BLaER1 (cell line): ENCODE results near the gene GRPEL2.

Experiments
- H3K27ac ChIP-seq: shearing (Covaris generic); formaldehyde crosslinking; 2 replicates; pipeline ENCODE4 v1.8.1; 2022
- H3K27me3 ChIP-seq: shearing (Covaris generic); formaldehyde crosslinking; 2 replicates; pipeline ENCODE4 v1.8.1; 2022
- H3K36me3 ChIP-seq: shearing (Covaris generic); formaldehyde crosslinking; 2 replicates; pipeline ENCODE4 v1.8.1; 2022
- H3K4me1 ChIP-seq: shearing (Covaris generic); formaldehyde crosslinking; 2 replicates; pipeline ENCODE4 v1.8.1; 2022
- H3K4me2 ChIP-seq: shearing (Covaris generic); formaldehyde crosslinking; 2 replicates; pipeline ENCODE4 v1.8.1; 2022
- H3K4me3 ChIP-seq: shearing (Covaris generic); formaldehyde crosslinking; 2 replicates; pipeline ENCODE4 v1.8.1; 2022
- H3K9ac ChIP-seq: shearing (Covaris generic); formaldehyde crosslinking; 2 replicates; pipeline ENCODE4 v1.8.1; 2022
- H3K9me3 ChIP-seq: shearing (Covaris generic); formaldehyde crosslinking; 2 replicates; pipeline ENCODE4 v1.8.1; 2022
- H4K20me1 ChIP-seq: shearing (Covaris generic); formaldehyde crosslinking; 2 replicates; pipeline ENCODE4 v1.8.1; 2022
- Cebpa-rat ChIP-seq: shearing (Covaris generic); IDR thresholded peaks from 2 replicates; pipeline ENCODE4 v1.8.1; 2022

Gene GRPEL2

DNA sequence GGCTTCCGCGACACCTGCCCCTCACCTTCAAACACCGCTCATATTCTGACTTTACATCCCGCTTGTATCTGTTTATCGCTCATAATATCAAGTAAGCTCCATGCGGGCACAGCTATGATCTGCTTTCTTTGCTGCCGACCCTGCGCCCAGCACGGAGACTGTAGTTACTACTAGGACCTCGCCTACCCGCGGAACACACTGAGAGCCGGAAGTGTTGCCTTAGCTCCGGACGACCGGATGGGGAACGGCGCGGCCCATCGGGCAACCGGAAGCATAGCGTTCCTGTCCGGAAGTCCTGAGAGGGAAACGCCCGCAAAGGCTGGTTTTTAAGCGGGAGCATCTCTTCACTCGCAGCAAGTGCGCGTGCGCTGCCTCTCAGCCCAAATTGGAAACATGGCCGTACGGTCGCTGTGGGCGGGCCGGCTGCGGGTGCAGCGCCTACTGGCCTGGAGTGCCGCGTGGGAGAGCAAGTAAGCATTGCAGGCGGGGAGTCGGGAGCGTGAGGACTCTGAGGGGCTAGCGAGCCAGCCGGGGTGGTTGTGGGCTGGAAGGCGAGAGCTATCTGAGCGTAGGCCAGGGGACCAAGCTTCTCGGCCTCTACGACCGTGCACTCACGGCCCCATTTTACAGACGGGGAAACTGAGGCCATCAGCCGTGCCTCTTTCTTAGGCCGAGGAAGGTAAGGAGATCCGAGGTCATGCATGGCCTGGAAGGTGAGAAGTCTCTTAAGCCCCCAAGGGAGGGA is at the start of gene GRPEL2:
GRPEL2 (plus strand) TSS at position 353 of the 745 bp plus-strand sequence; CDS start at position 394, 41 bp downstream.
- H3K4me2 ChIP-seq = peak within 1 kb of the TSS; percentile 80
- TF ChIP-seq Cebpa-rat = no peak
- peaks cover 63% of the 10 kb centered on the region for H3K4me1 ChIP-seq
- peak within 1 kb of the TSS; percentile 87 for H3K9ac ChIP-seq
- peak within 1 kb of the TSS; percentile 82 for H3K4me3 ChIP-seq
- H4K20me1 ChIP-seq = peaks cover 5% of the 10 kb centered on the region; the same call in 1 of the 2 replicates
- H3K27ac ChIP-seq = peak within 1 kb of the TSS; percentile 95
- no peaks in the 10 kb centered on the region for H3K27me3 ChIP-seq
- peaks cover 30% of the 10 kb centered on the region for H3K36me3 ChIP-seq
- H3K9me3 ChIP-seq = no peaks in the 10 kb centered on the region

GRCh38 chr5:149297340-149298025 is 47.8 kb upstream of the GRPEL2 start:
- peak overlapping the region; percentile 74 for H3K4me2 ChIP-seq
- H3K4me1 ChIP-seq = peaks cover 99% of the 10 kb centered on the region
- H3K4me3 ChIP-seq = no peak overlapping the region
- peak overlapping the region; percentile 19; the same call in 1 of the 2 replicates for H3K27ac ChIP-seq
- H3K27me3 ChIP-seq = no peaks in the 10 kb centered on the region
- TF ChIP-seq Cebpa-rat = no peak
- no peak overlapping the region for H3K9ac ChIP-seq
- no peaks in the 10 kb centered on the region for H4K20me1 ChIP-seq
- no peaks in the 10 kb centered on the region for H3K36me3 ChIP-seq
- H3K9me3 ChIP-seq = no peaks in the 10 kb centered on the region

- no peaks in the 10 kb centered on the region for H3K9me3 ChIP-seq
- TF ChIP-seq Cebpa-rat = no peak
- no peaks in the 10 kb centered on the region for H4K20me1 ChIP-seq
- H3K9ac ChIP-seq = no peak overlapping the region
- H3K4me1 ChIP-seq = peaks cover 100% of the 10 kb centered on the region
- peak overlapping the region; percentile 19; the same call in 1 of the 2 replicates for H3K27ac ChIP-seq
- peak overlapping the region; percentile 74 for H3K4me2 ChIP-seq
- H3K36me3 ChIP-seq = no peaks in the 10 kb centered on the region
- H3K27me3 ChIP-seq = no peaks in the 10 kb centered on the region
- no peak overlapping the region for H3K4me3 ChIP-seq
Observed at GRCh38 chr5:149298163-149298562, 47.1 kb upstream of the GRPEL2 start.

GRCh38 chr5:149298842-149299404 is 46.4 kb upstream of the GRPEL2 start:
- H3K9me3 ChIP-seq = no peaks in the 10 kb centered on the region
- no peak overlapping the region; the same call in 1 of the 2 replicates for H3K4me3 ChIP-seq
- H3K27me3 ChIP-seq = no peaks in the 10 kb centered on the region
- no peak for TF ChIP-seq Cebpa-rat
- peak overlapping the region; percentile 74 for H3K4me2 ChIP-seq
- no peaks in the 10 kb centered on the region for H4K20me1 ChIP-seq
- H3K9ac ChIP-seq = no peak overlapping the region
- no peaks in the 10 kb centered on the region for H3K36me3 ChIP-seq
- peaks cover 97% of the 10 kb centered on the region for H3K4me1 ChIP-seq
- H3K27ac ChIP-seq = peak overlapping the region; percentile 68

DNA sequence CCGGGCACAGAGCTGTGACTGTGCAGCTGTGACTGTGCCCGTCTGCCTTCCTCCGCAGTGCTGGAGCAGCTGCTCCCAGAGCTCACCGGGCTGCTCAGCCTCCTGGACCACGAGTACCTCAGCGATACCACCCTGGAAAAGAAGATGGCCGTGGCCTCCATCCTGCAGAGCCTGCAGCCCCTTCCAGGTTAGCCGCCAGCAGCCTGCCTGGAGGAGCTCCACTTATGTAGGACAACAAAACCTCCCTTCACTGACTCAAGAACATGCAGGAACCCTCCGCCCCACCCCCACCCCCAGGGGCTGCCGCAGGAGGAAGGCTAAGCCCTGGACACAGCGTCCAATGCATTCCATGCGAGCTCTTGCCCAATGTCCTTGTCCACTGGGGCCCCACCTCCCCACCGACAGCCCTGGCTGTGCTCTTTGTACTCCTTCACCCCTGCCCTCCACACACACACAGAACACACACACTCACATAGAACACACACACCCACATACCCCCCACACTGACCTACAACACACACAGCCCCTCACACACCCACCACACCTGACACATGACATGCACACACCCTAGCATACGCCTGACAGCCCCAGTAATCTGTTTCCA is 45.7 kb upstream of the GRPEL2 start:
- H3K27me3 ChIP-seq = no peaks in the 10 kb centered on the region
- no peak overlapping the region for H3K9ac ChIP-seq
- H3K4me3 ChIP-seq = no peak overlapping the region; the same call in 1 of the 2 replicates
- no peaks in the 10 kb centered on the region for H3K36me3 ChIP-seq
- TF ChIP-seq Cebpa-rat = no peak
- peaks cover 97% of the 10 kb centered on the region for H3K4me1 ChIP-seq
- H3K4me2 ChIP-seq = peak overlapping the region; percentile 74
- H3K27ac ChIP-seq = peak overlapping the region; percentile 68
- H3K9me3 ChIP-seq = no peaks in the 10 kb centered on the region
- no peaks in the 10 kb centered on the region for H4K20me1 ChIP-seq

DNA sequence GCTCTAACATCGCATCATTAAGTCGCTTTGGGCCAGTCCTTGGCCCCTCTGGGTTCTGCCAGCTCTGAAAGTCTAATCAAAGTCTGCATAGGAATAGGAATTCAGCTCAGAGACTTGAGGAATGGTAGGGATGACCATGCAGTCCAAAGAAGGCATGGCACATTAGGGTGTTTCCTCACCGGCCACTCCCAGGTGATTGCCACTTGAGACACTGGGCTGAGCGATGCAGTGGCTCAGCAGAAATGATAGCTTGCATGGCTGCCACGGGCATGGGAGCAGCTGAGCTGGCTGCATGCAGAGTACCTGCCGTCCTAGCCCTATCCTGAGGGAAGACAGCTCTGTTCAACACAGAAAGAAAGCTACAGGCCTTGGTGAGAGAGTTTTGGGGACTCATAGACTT is 44.9 kb upstream of the GRPEL2 start:
- H3K36me3 ChIP-seq = no peaks in the 10 kb centered on the region
- H3K9me3 ChIP-seq = no peaks in the 10 kb centered on the region
- H3K4me2 ChIP-seq = peak overlapping the region; percentile 74
- H3K4me1 ChIP-seq = peaks cover 97% of the 10 kb centered on the region
- no peak for TF ChIP-seq Cebpa-rat
- no peaks in the 10 kb centered on the region for H3K27me3 ChIP-seq
- no peak overlapping the region for H3K9ac ChIP-seq
- no peak overlapping the region for H3K27ac ChIP-seq
- H3K4me3 ChIP-seq = no peak overlapping the region
- no peaks in the 10 kb centered on the region for H4K20me1 ChIP-seq

GRCh38 chr5:149301049-149301743 is 44.1 kb upstream of the GRPEL2 start:
- Histone ChIP-seq H3K4me3 (no peak overlapping the region), H3K9ac (no peak overlapping the region), H3K9me3 (no peaks in the 10 kb centered on the region), H3K4me1 (peaks cover 94% of the 10 kb centered on the region), H4K20me1 (no peaks in the 10 kb centered on the region), H3K4me2 (peak overlapping the region; percentile 74), H3K27me3 (no peaks in the 10 kb centered on the region), H3K36me3 (no peaks in the 10 kb centered on the region), H3K27ac (peak overlapping the region; percentile 21; the same call in 1 of the 2 replicates)
- no peak for TF ChIP-seq Cebpa-rat

GRCh38 chr5:149301744-149302380 is 43.4 kb upstream of the GRPEL2 start:
- H3K4me2 ChIP-seq = peak overlapping the region; percentile 74
- H3K27ac ChIP-seq = peak overlapping the region; percentile 59
- no peak overlapping the region; the same call in 1 of the 2 replicates for H3K9ac ChIP-seq
- H3K4me1 ChIP-seq = peaks cover 88% of the 10 kb centered on the region
- TF ChIP-seq Cebpa-rat = no peak
- no peaks in the 10 kb centered on the region for H3K9me3 ChIP-seq
- H3K4me3 ChIP-seq = no peak overlapping the region
- no peaks in the 10 kb centered on the region for H4K20me1 ChIP-seq
- H3K27me3 ChIP-seq = no peaks in the 10 kb centered on the region
- no peaks in the 10 kb centered on the region for H3K36me3 ChIP-seq

DNA sequence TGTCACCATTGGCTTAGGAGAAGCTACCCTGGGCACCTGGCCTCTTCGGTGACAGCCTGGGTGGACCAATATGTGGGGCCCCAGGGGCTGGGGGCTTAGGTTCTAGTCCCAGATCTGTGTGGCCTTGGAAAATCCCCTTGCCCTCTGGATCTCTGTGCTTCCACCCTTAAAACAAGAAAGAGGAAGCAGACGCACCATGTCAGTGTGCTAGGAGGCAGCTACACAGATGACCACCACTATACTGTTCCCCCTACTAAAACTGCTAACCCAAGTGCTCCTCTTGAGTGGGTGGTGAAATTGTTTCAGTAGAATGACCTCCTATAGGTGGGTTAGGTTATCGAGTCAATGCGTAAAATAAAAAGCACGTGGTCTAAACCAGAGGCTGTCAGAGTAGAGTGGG is 42.7 kb upstream of the GRPEL2 start:
- peaks cover 80% of the 10 kb centered on the region for H3K4me1 ChIP-seq
- H3K27ac ChIP-seq = peak overlapping the region; percentile 59
- no peak overlapping the region for H3K4me3 ChIP-seq
- H3K4me2 ChIP-seq = peak overlapping the region; percentile 74
- H3K36me3 ChIP-seq = no peaks in the 10 kb centered on the region
- no peak for TF ChIP-seq Cebpa-rat
- H4K20me1 ChIP-seq = no peaks in the 10 kb centered on the region
- no peaks in the 10 kb centered on the region for H3K27me3 ChIP-seq
- peak overlapping the region; percentile 11; the same call in 1 of the 2 replicates for H3K9ac ChIP-seq
- no peaks in the 10 kb centered on the region for H3K9me3 ChIP-seq
